ENCODE results near the gene CFAP126. TPM values are rescaled to one million over a fixed set of nuclear protein-coding genes. Genes with fewer than 3 reads are reported as not detected.
"Not testable (repeated sequence)": the region's sequence is repeated elsewhere in the genome, so short reads cannot be mapped to it uniquely, and the experiment has no call there.

CFAP126 gene
- total RNA-seq, 3 donors from 2014 or later (not counting 1 experiment from before 2014, with no cell fraction given): not detected

- Histone ChIP-seq H3K9me3 (ENCODE audit: control insufficient read depth, insufficient read depth, low read length) (no peaks in the 10 kb centered on the region), H3K36me3 (ENCODE audit: control insufficient read depth, insufficient read depth, low read length) (no peaks in the 10 kb centered on the region), H3K27ac (ENCODE audit: low read length) (no peak overlapping the region), H3K4me3 (ENCODE audit: low read length) (no peak overlapping the region), H3K27me3 (ENCODE audit: control insufficient read depth, insufficient read depth, low read length) (no peaks in the 10 kb centered on the region), H3K4me1 (ENCODE audit: control insufficient read depth, insufficient read depth, low read length) (peaks cover 14% of the 10 kb centered on the region)
- Mint-ChIP-seq H3K27ac (peak overlapping the region in 1 of 2 donors; percentile 14), H3K27me3 (ENCODE audit: low read depth in 2 of 2) (no peaks in the 10 kb centered on the region), H3K4me1 (peaks cover 9 to 17% of the 10 kb centered on the region in 2 donors), H3K36me3 (no peaks in the 10 kb centered on the region), H3K9me3 (no peaks in the 10 kb centered on the region), H3K4me3 (no peak overlapping the region)
- intact Hi-C loops (cut with micrococcal nuclease): no loop called here
- DNase-seq (no peak), ATAC-seq (no peak)
- no peak for TF ChIP-seq CTCF (IDR thresholded peaks at IDR 0.05)
Measured at GRCh38 chr1:161393151-161393550, 25.5 kb upstream of the CFAP126 start.

GRCh38 chr1:161391611-161392010 is 23.9 kb upstream of the CFAP126 start:
- H3K4me1 Mint-ChIP-seq: peaks cover 9 to 17% of the 10 kb centered on the region in 2 donors
- no peaks in the 10 kb centered on the region for H3K36me3 Mint-ChIP-seq
- no peak for TF ChIP-seq CTCF (IDR thresholded peaks at IDR 0.05)
- peak overlapping the region; percentile 65 for H3K4me3 Mint-ChIP-seq
- no peaks in the 10 kb centered on the region for H3K27me3 ChIP-seq (ENCODE audit: control insufficient read depth, insufficient read depth, low read length)
- H3K27ac Mint-ChIP-seq: peak overlapping the region in 1 of 2 donors; percentile 31
- no peaks in the 10 kb centered on the region for H3K9me3 ChIP-seq (ENCODE audit: control insufficient read depth, insufficient read depth, low read length)
- H3K9me3 Mint-ChIP-seq: no peaks in the 10 kb centered on the region
- peaks cover 14% of the 10 kb centered on the region for H3K4me1 ChIP-seq (ENCODE audit: control insufficient read depth, insufficient read depth, low read length)
- intact Hi-C loops (cut with micrococcal nuclease): no loop called here
- DNase-seq (no peak), ATAC-seq (no peak)
- no peak overlapping the region for H3K4me3 ChIP-seq (ENCODE audit: low read length)
- WGBS (ENCODE audit: insufficient coverage): 97% methylated on average over 8 of the region's 8 CpGs
- H3K27ac ChIP-seq (ENCODE audit: low read length): no peak overlapping the region
- H3K36me3 ChIP-seq (ENCODE audit: control insufficient read depth, insufficient read depth, low read length): no peaks in the 10 kb centered on the region
- H3K27me3 Mint-ChIP-seq (ENCODE audit: low read depth in 2 of 2): no peaks in the 10 kb centered on the region

DNA sequence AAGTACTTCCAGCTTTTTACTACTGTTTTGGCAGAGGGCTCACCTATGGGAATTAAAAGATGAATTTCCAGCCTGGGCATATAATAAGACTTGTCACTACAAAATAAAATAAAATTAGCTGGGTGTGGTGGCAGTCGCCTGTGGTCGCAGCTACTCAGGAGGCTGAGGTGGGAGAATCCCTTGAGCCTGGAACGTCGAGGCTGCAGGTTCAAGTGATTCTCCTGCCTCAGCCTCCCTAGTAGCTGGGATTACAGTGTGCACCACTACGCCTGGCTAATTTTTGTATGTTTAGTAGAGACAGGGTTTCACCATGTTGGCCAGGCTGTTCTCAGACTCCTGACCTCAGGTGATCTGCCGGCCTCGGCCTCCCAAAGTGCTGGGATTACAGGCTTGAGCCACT is 23.5 kb upstream of the CFAP126 start:
- intact Hi-C loops (cut with micrococcal nuclease); DNase-seq; H3K4me3 ChIP-seq (ENCODE audit: low read length); H3K27ac ChIP-seq (ENCODE audit: low read length); H3K36me3 ChIP-seq (ENCODE audit: control insufficient read depth, insufficient read depth, low read length); H3K9me3 Mint-ChIP-seq; H3K9me3 ChIP-seq (ENCODE audit: control insufficient read depth, insufficient read depth, low read length); H3K36me3 Mint-ChIP-seq; H3K27me3 Mint-ChIP-seq (ENCODE audit: low read depth in 2 of 2); ATAC-seq; H3K27me3 ChIP-seq (ENCODE audit: control insufficient read depth, insufficient read depth, low read length): not testable (repeated sequence)
- Mint-ChIP-seq H3K4me1 (peaks cover 9 to 17% of the 10 kb centered on the region in 2 donors), H3K4me3 (peak overlapping the region; percentile 94), H3K27ac (peak overlapping the region; percentile 88 to 93)
- H3K4me1 ChIP-seq (ENCODE audit: control insufficient read depth, insufficient read depth, low read length): peaks cover 14% of the 10 kb centered on the region
- WGBS (ENCODE audit: insufficient coverage): 95% methylated on average over 7 of the region's 7 CpGs

- DNase-seq: no peak
- H3K27me3 Mint-ChIP-seq (ENCODE audit: low read depth in 2 of 2): no peaks in the 10 kb centered on the region
- WGBS (ENCODE audit: insufficient coverage): 3% methylated on average over 12 of the region's 13 CpGs
Measured at GRCh38 chr1:161390559-161390858, 22.8 kb upstream of the CFAP126 start.

More at GRCh38 chr1:161390559-161390858, 22.8 kb upstream of the CFAP126 start:
- Mint-ChIP-seq H3K4me3 (peak overlapping the region; percentile 94), H3K4me1 (peaks cover 9 to 17% of the 10 kb centered on the region in 2 donors), H3K9me3 (no peaks in the 10 kb centered on the region), H3K27ac (peak overlapping the region; percentile 88 to 93), H3K36me3 (no peaks in the 10 kb centered on the region)
- no peak for TF ChIP-seq CTCF (IDR thresholded peaks at IDR 0.05)
- Histone ChIP-seq H3K4me1 (ENCODE audit: control insufficient read depth, insufficient read depth, low read length) (peaks cover 14% of the 10 kb centered on the region), H3K27ac (ENCODE audit: low read length) (peak overlapping the region; percentile 69), H3K27me3 (ENCODE audit: control insufficient read depth, insufficient read depth, low read length) (no peaks in the 10 kb centered on the region), H3K36me3 (ENCODE audit: control insufficient read depth, insufficient read depth, low read length) (no peaks in the 10 kb centered on the region), H3K9me3 (ENCODE audit: control insufficient read depth, insufficient read depth, low read length) (no peaks in the 10 kb centered on the region), H3K4me3 (ENCODE audit: low read length) (peak overlapping the region; percentile 62)
- ATAC-seq: no peak
- intact Hi-C loops (cut with micrococcal nuclease): loop anchor here (1.0 kb wide), 1 partner anchor 9 kb away; no protein-coding TSS in a partner anchor
